CD4-positive, alpha-beta T cell treated with Interleukin-17A for 4 hours (primary cell): ENCODE data around the gene RGS9.
"Not testable (repeated sequence)": the region's sequence is repeated elsewhere in the genome, so short reads cannot be mapped to it uniquely, and the experiment has no call there.

ENCODE experiments used
- DNase-seq: peaks from one replicate; pipeline ENCODE4 v3.0.0-alpha.2; 2020; ENCODE audit warnings: mixed read lengths

Gene RGS9

GRCh38 chr17:65185062-65185461 is 47.9 kb downstream of the RGS9 start:
- no peak for DNase-seq

- DNase-seq: no peak
Measured at GRCh38 chr17:65185668-65186382, 48.7 kb downstream of the RGS9 start.

- no peak for DNase-seq
Measured at GRCh38 chr17:65190467-65191097, 53.4 kb downstream of the RGS9 start.

- no peak for DNase-seq
Measured at GRCh38 chr17:65191811-65192740, 54.9 kb downstream of the RGS9 start.

GRCh38 chr17:65193305-65193704 is 56.1 kb downstream of the RGS9 start:
- no peak for DNase-seq

- DNase-seq: no peak
Measured at GRCh38 chr17:65193716-65194293, 56.6 kb downstream of the RGS9 start.

- no peak for DNase-seq
Measured at GRCh38 chr17:65194670-65195334, 57.6 kb downstream of the RGS9 start.

- DNase-seq: no peak
Measured at GRCh38 chr17:65195716-65196115, 58.5 kb downstream of the RGS9 start.

GRCh38 chr17:65196617-65197016 is 59.4 kb downstream of the RGS9 start:
- no peak for DNase-seq

- DNase-seq: no peak
Measured at GRCh38 chr17:65197201-65197600, 60.0 kb downstream of the RGS9 start.

GRCh38 chr17:65198653-65199382 is 61.6 kb downstream of the RGS9 start:
- peak; percentile 8 for DNase-seq

- no peak for DNase-seq
Measured at GRCh38 chr17:65201331-65201730, 64.2 kb downstream of the RGS9 start.

GRCh38 chr17:65202844-65203571 is 65.8 kb downstream of the RGS9 start:
- no peak for DNase-seq

GRCh38 chr17:65204001-65204400 is 66.8 kb downstream of the RGS9 start:
- DNase-seq: no peak

- no peak for DNase-seq
Measured at GRCh38 chr17:65205655-65206054, 68.5 kb downstream of the RGS9 start.

GRCh38 chr17:65207448-65207847 is 70.3 kb downstream of the RGS9 start:
- not testable (repeated sequence) for DNase-seq

GRCh38 chr17:65208717-65209116 is 71.5 kb downstream of the RGS9 start:
- DNase-seq: no peak

- DNase-seq: no peak
Measured at GRCh38 chr17:65218261-65218660, 81.1 kb downstream of the RGS9 start.

GRCh38 chr17:65219124-65219523 is 82.0 kb downstream of the RGS9 start:
- DNase-seq: no peak

- no peak for DNase-seq
Measured at GRCh38 chr17:65219707-65220106, 82.5 kb downstream of the RGS9 start.

- DNase-seq: no peak
Measured at GRCh38 chr17:65220732-65221131, 83.6 kb downstream of the RGS9 start.
